Right lobe of liver (tissue), 6 donors: ENCODE measurements around the gene ANAPC7. TPM values are rescaled to one million over a fixed set of nuclear protein-coding genes. Genes with fewer than 3 reads are reported as not detected.
"Not testable (repeated sequence)": the region's sequence is repeated elsewhere in the genome, so short reads cannot be mapped to it uniquely, and the experiment has no call there.

Experiments
- ATAC-seq, 4 donors: fragments of 200-7000 bp; cut with Tn5 transposase; one replicate each; pipeline ENCODE4 v1.9.1; 2020; ENCODE audit warnings: mild to moderate bottlenecking in 4 of 4, moderate library complexity in 4 of 4
- DNase-seq, 3 donors: peaks; one replicate each; pipeline ENCODE4 v3.0.0-alpha.2; 2020
- H3K27ac ChIP-seq, 3 donors: fragments of 200-600 bp; one replicate each; pipeline ENCODE4 v1.8.0; 2022
- H3K27me3 ChIP-seq, 2 donors: fragments of 200-600 bp; one replicate each; pipeline ENCODE4 v1.8.0; 2022
- H3K36me3 ChIP-seq, 4 donors: fragments of 200-600 bp; sonication (generic) in 1 of 4; one replicate each; pipeline versions ENCODE4 v1.5.1 to v1.8.0; 2017 to 2022; ENCODE audit warnings: control low read depth in 1 of 4
- H3K4me1 ChIP-seq, 4 donors: fragments of 200-600 bp; sonication (generic) in 1 of 4; one replicate each; pipeline versions ENCODE4 v1.5.1 to v1.8.0; 2017 to 2022; ENCODE audit warnings: control low read depth in 1 of 4
- H3K4me3 ChIP-seq, 3 donors: fragments of 200-600 bp; one replicate each; pipeline ENCODE4 v1.8.0; 2022
- H3K9me3 ChIP-seq, 4 donors: fragments of 200-600 bp; sonication (generic) in 1 of 4; one replicate each; pipeline versions ENCODE4 v1.5.1 to v1.8.0; 2017 to 2022; ENCODE audit warnings: control low read depth in 1 of 4
- CTCF ChIP-seq, 4 donors: fragments of 200-600 bp in 3 of 4; fragments of 450-650 bp in 1 of 4; IDR thresholded peaks; one replicate each; pipeline versions ENCODE4 v1.5.1 to v1.8.0; 2016 to 2022; ENCODE audit warnings: antibody characterized with exemption in 4 of 4, mild to moderate bottlenecking in 2 of 4
- POLR2A ChIP-seq: fragments of 450-650 bp; IDR thresholded peaks from one replicate; pipeline ENCODE4 v1.6.1; 2017; ENCODE audit warnings: antibody characterized with exemption, mild to moderate bottlenecking
- WGBS: methylation state at CpG from one replicate; pipeline ENCODE4 v1.1.6; 2018; ENCODE audit warnings: low coverage, low lambda C conversion rate; ENCODE audit not compliant: insufficient coverage; ENCODE audit errors: missing lambda C conversion rate; 5-methylcytosine and 5-hydroxymethylcytosine counted together
- intact Hi-C, 2 donors: fragments of 100-400 bp; cut with DNase I; formaldehyde crosslinking; loops; one replicate each; pipeline versions ENCODE4 v1.11.2 to v1.14.1; 2022
- total RNA-seq, 6 experiments: library from RNA; depleted of rRNA in 2 of 6; stranded (reverse); fragments of >200 nt in 2 of 6; fragmentation: NEBNext Ultra II Directional in 3 of 6; extraction: Animal tissue kit (Norgen Biotek cat#: 25700) in 3 of 6; gene quantifications; one replicate each; pipeline versions ENCODE4 v1.1.0 to v1.2.4, GENCODE V29; 2016 to 2023
- donor health status: DM: no; HTN: yes; CAD: no.
- donor health status: DM: no; HTN: no; CAD: no.
- donor health status: DM: no; HTN: no; CAD: no.
- donor health status: DM: no; HTN: yes; CAD: no.
- donor health status: DM: no; HTN: yes; CAD: no.

ANAPC7 gene
- total RNA-seq, 6 experiments from 2014 or later = 14.6 to 22.8 (median 18.0) TPM

- Histone ChIP-seq H3K27me3 (no peaks in the 10 kb centered on the region), H3K4me1 (no peaks in the 10 kb centered on the region), H3K27ac (no peak overlapping the region), H3K9me3 (no peaks in the 10 kb centered on the region), H3K36me3 (no peaks in the 10 kb centered on the region), H3K4me3 (no peak overlapping the region)
- WGBS = 68% methylated on average over 4 of the region's 4 CpGs
- DNase-seq (no peak), ATAC-seq (no peak)
- intact Hi-C loops = no loop called here
- TF ChIP-seq CTCF (IDR thresholded peaks at IDR 0.05) (no peak), POLR2A (no peak)
Measured at GRCh38 chr12:110421701-110422100, 18.2 kb upstream of the ANAPC7 start.

- ATAC-seq (no peak), DNase-seq (no peak)
- intact Hi-C loops = no loop called here
- WGBS = 44% methylated on average over 3 of the region's 3 CpGs
- Histone ChIP-seq H3K27me3 (no peaks in the 10 kb centered on the region), H3K4me3 (no peak overlapping the region), H3K27ac (no peak overlapping the region), H3K36me3 (no peaks in the 10 kb centered on the region), H3K9me3 (no peaks in the 10 kb centered on the region), H3K4me1 (no peaks in the 10 kb centered on the region)
- no peak for TF ChIP-seq POLR2A
- no peak for TF ChIP-seq CTCF (IDR thresholded peaks at IDR 0.05)
Measured at GRCh38 chr12:110421159-110421661, 17.7 kb upstream of the ANAPC7 start.

- H3K27me3 ChIP-seq, intact Hi-C loops, H3K27ac ChIP-seq, H3K4me1 ChIP-seq, ATAC-seq, H3K9me3 ChIP-seq, H3K36me3 ChIP-seq, DNase-seq, H3K4me3 ChIP-seq: not testable (repeated sequence)
- WGBS = 50% methylated on average over 1 of the region's 1 CpG
Measured at GRCh38 chr12:110420644-110421043, 17.1 kb upstream of the ANAPC7 start.

- whole genome bisulfite sequencing = 90% methylated on average over 3 of the region's 3 CpGs
- H3K27ac ChIP-seq, H3K4me1 ChIP-seq, H3K27me3 ChIP-seq, DNase-seq, H3K4me3 ChIP-seq, intact Hi-C loops, H3K9me3 ChIP-seq, ATAC-seq, H3K36me3 ChIP-seq: not testable (repeated sequence)
Measured at GRCh38 chr12:110417113-110417512, 13.6 kb upstream of the ANAPC7 start.

- H3K36me3 ChIP-seq, intact Hi-C loops, H3K4me3 ChIP-seq, H3K4me1 ChIP-seq, DNase-seq, ATAC-seq, H3K9me3 ChIP-seq, H3K27ac ChIP-seq, H3K27me3 ChIP-seq: not testable (repeated sequence)
- 74% methylated on average over 5 of the region's 6 CpGs for WGBS
Measured at GRCh38 chr12:110410086-110410485, 6.6 kb upstream of the ANAPC7 start.

GRCh38 chr12:110405126-110405662, 1.7 kb upstream of the ANAPC7 start:
- ATAC-seq, H3K9me3 ChIP-seq, H3K36me3 ChIP-seq, H3K27ac ChIP-seq, intact Hi-C loops, H3K4me3 ChIP-seq, DNase-seq, H3K27me3 ChIP-seq: not testable (repeated sequence)
- 83% methylated on average over 15 of the region's 16 CpGs for WGBS
- peaks cover 0 to 10% (median 4%) of the 10 kb centered on the region in 4 donors for H3K4me1 ChIP-seq
